ENCODE results near the gene PRKX. TPM values are rescaled to one million over a fixed set of nuclear protein-coding genes. Genes with fewer than 3 reads are reported as not detected.
A peak's percentile ranks its signal among the peaks of the same experiment; 100 is the strongest.

The PRKX gene
- total RNA-seq, 2 experiments from 2014 or later: 87.6 to 92.3 TPM

GRCh38 chrX:3609810-3610209 lies 103.6 kb downstream of the PRKX start:
- no peak overlapping the region for H3K27ac Mint-ChIP-seq
- H3K36me3 Mint-ChIP-seq: peaks cover 16% of the 10 kb centered on the region
- H3K4me1 Mint-ChIP-seq: no peaks in the 10 kb centered on the region
- no peaks in the 10 kb centered on the region for H3K27me3 Mint-ChIP-seq
- POLR2A ChIA-PET: no interaction called here
- ATAC-seq (ENCODE audit: low read depth): no peak
- H3K4me3 Mint-ChIP-seq: no peak overlapping the region
- H3K9me3 Mint-ChIP-seq: no peaks in the 10 kb centered on the region
- no peak for DNase-seq

GRCh38 chrX:3603026-3603661 lies 110.3 kb downstream of the PRKX start:
- H3K9me3 Mint-ChIP-seq: peaks cover under 1% of the 10 kb centered on the region
- H3K4me3 Mint-ChIP-seq: no peak overlapping the region
- ATAC-seq (ENCODE audit: low read depth) (no peak), DNase-seq (no peak)
- no peak overlapping the region for H3K27ac Mint-ChIP-seq
- no peaks in the 10 kb centered on the region for H3K4me1 Mint-ChIP-seq
- peaks cover 12% of the 10 kb centered on the region for H3K36me3 Mint-ChIP-seq
- no peaks in the 10 kb centered on the region for H3K27me3 Mint-ChIP-seq
- POLR2A ChIA-PET: no interaction called here

- Mint-ChIP-seq H3K27ac (no peak overlapping the region), H3K4me1 (no peaks in the 10 kb centered on the region), H3K36me3 (peaks cover 14% of the 10 kb centered on the region), H3K9me3 (peaks cover 3% of the 10 kb centered on the region), H3K27me3 (no peaks in the 10 kb centered on the region), H3K4me3 (no peak overlapping the region)
- POLR2A ChIA-PET: no interaction called here
- no peak for ATAC-seq (ENCODE audit: low read depth)
- no peak for DNase-seq
Observed at GRCh38 chrX:3599802-3600430, 113.5 kb downstream of the PRKX start.

- Mint-ChIP-seq H3K4me1 (no peaks in the 10 kb centered on the region), H3K27ac (no peak overlapping the region), H3K36me3 (peaks cover 14% of the 10 kb centered on the region), H3K27me3 (no peaks in the 10 kb centered on the region), H3K9me3 (peaks cover 3% of the 10 kb centered on the region), H3K4me3 (no peak overlapping the region)
- ATAC-seq (ENCODE audit: low read depth): no peak
- POLR2A ChIA-PET: no interaction called here
- no peak for DNase-seq
Observed at GRCh38 chrX:3598709-3599108, 114.7 kb downstream of the PRKX start.

GRCh38 chrX:3598046-3598605 lies 115.3 kb downstream of the PRKX start:
- Mint-ChIP-seq H3K9me3 (peaks cover 3% of the 10 kb centered on the region), H3K27ac (no peak overlapping the region)

GRCh38 chrX:3592184-3592583 lies 121.3 kb downstream of the PRKX start:
- no peak overlapping the region for H3K4me3 Mint-ChIP-seq
- ATAC-seq (ENCODE audit: low read depth) (no peak), DNase-seq (no peak)
- POLR2A ChIA-PET: no interaction called here
- H3K4me1 Mint-ChIP-seq: peaks cover 6% of the 10 kb centered on the region
- no peak overlapping the region for H3K27ac Mint-ChIP-seq
- H3K9me3 Mint-ChIP-seq: no peaks in the 10 kb centered on the region
- peaks cover 3% of the 10 kb centered on the region for H3K36me3 Mint-ChIP-seq
- H3K27me3 Mint-ChIP-seq: peaks cover 1% of the 10 kb centered on the region

More at GRCh38 chrX:3598046-3598605, 115.3 kb downstream of the PRKX start:
- Mint-ChIP-seq H3K36me3 (peaks cover 14% of the 10 kb centered on the region), H3K27me3 (no peaks in the 10 kb centered on the region), H3K4me3 (no peak overlapping the region), H3K4me1 (no peaks in the 10 kb centered on the region)
- DNase-seq: no peak
- ATAC-seq (ENCODE audit: low read depth): no peak
- POLR2A ChIA-PET: no interaction called here

GRCh38 chrX:3589474-3589873 lies 124.0 kb downstream of the PRKX start:
- no peaks in the 10 kb centered on the region for H3K36me3 Mint-ChIP-seq
- peaks cover 10% of the 10 kb centered on the region for H3K4me1 Mint-ChIP-seq
- H3K9me3 Mint-ChIP-seq: no peaks in the 10 kb centered on the region
- ATAC-seq (ENCODE audit: low read depth) (no peak), DNase-seq (no peak)
- POLR2A ChIA-PET: no interaction called here
- no peak overlapping the region for H3K27ac Mint-ChIP-seq
- peaks cover 1% of the 10 kb centered on the region for H3K27me3 Mint-ChIP-seq
- H3K4me3 Mint-ChIP-seq: no peak overlapping the region

GRCh38 chrX:3585719-3586118 lies 127.7 kb downstream of the PRKX start:
- POLR2A ChIA-PET: no interaction called here
- Mint-ChIP-seq H3K27me3 (peaks cover 6% of the 10 kb centered on the region), H3K27ac (no peak overlapping the region), H3K36me3 (no peaks in the 10 kb centered on the region), H3K9me3 (no peaks in the 10 kb centered on the region), H3K4me1 (peaks cover 20% of the 10 kb centered on the region), H3K4me3 (no peak overlapping the region)
- DNase-seq (no peak), ATAC-seq (ENCODE audit: low read depth) (no peak)

- POLR2A ChIA-PET: no interaction called here
- H3K27me3 Mint-ChIP-seq: peaks cover 6% of the 10 kb centered on the region
- H3K4me1 Mint-ChIP-seq: peaks cover 20% of the 10 kb centered on the region
- H3K9me3 Mint-ChIP-seq: no peaks in the 10 kb centered on the region
- H3K27ac Mint-ChIP-seq: no peak overlapping the region
- peak; percentile 76 for ATAC-seq (ENCODE audit: low read depth)
- no peak for DNase-seq
- H3K4me3 Mint-ChIP-seq: peak overlapping the region; percentile 24
- no peaks in the 10 kb centered on the region for H3K36me3 Mint-ChIP-seq
Observed at GRCh38 chrX:3584415-3584996, 128.9 kb downstream of the PRKX start.

- peaks cover 4% of the 10 kb centered on the region for H3K27me3 Mint-ChIP-seq
- H3K4me3 Mint-ChIP-seq: no peak overlapping the region
- ATAC-seq (ENCODE audit: low read depth): no peak
- no peaks in the 10 kb centered on the region for H3K9me3 Mint-ChIP-seq
- no peak overlapping the region for H3K27ac Mint-ChIP-seq
- POLR2A ChIA-PET: no interaction called here
- DNase-seq: no peak
- peaks cover 15% of the 10 kb centered on the region for H3K4me1 Mint-ChIP-seq
- H3K36me3 Mint-ChIP-seq: no peaks in the 10 kb centered on the region
Observed at GRCh38 chrX:3582451-3582850, 131.0 kb downstream of the PRKX start.

- peaks cover 14% of the 10 kb centered on the region for H3K4me1 Mint-ChIP-seq
- peaks cover 4% of the 10 kb centered on the region for H3K27me3 Mint-ChIP-seq
- no peak for DNase-seq
- ATAC-seq (ENCODE audit: low read depth): no peak
- no peaks in the 10 kb centered on the region for H3K9me3 Mint-ChIP-seq
- POLR2A ChIA-PET: no interaction called here
- H3K4me3 Mint-ChIP-seq: no peak overlapping the region
- no peaks in the 10 kb centered on the region for H3K36me3 Mint-ChIP-seq
- H3K27ac Mint-ChIP-seq: no peak overlapping the region
Observed at GRCh38 chrX:3581609-3582108, 131.8 kb downstream of the PRKX start.

- Mint-ChIP-seq H3K27ac (no peak overlapping the region), H3K4me3 (no peak overlapping the region), H3K9me3 (no peaks in the 10 kb centered on the region), H3K27me3 (peaks cover 2% of the 10 kb centered on the region), H3K4me1 (no peaks in the 10 kb centered on the region), H3K36me3 (no peaks in the 10 kb centered on the region)
- DNase-seq (no peak), ATAC-seq (ENCODE audit: low read depth) (no peak)
- POLR2A ChIA-PET: no interaction called here
Observed at GRCh38 chrX:3577551-3577950, 135.9 kb downstream of the PRKX start.

GRCh38 chrX:3576886-3577501 lies 136.5 kb downstream of the PRKX start:
- Mint-ChIP-seq H3K36me3 (no peaks in the 10 kb centered on the region), H3K27ac (no peak overlapping the region), H3K4me1 (no peaks in the 10 kb centered on the region), H3K4me3 (no peak overlapping the region), H3K9me3 (no peaks in the 10 kb centered on the region), H3K27me3 (peaks cover 2% of the 10 kb centered on the region)
- ATAC-seq (ENCODE audit: low read depth): no peak
- no peak for DNase-seq
- POLR2A ChIA-PET: no interaction called here
